AG09319 (cell line): ENCODE data around the gene ADAMTS18.

ENCODE experiments used
- DNase-seq: peaks from one replicate; pipeline ENCODE4 v3.0.0-alpha.2; 2010; ENCODE audit warnings: low read depth; ENCODE audit errors: extremely low read depth
- CTCF ChIP-seq: IDR thresholded peaks from 2 replicates; pipeline ENCODE4 v1.5.1; 2011; ENCODE audit warnings: low read depth, mild to moderate bottlenecking, inconsistent platforms, low read length, moderate library complexity

Gene ADAMTS18

GRCh38 chr16:77416939-77417480 is 17.8 kb downstream of the ADAMTS18 start:
- DNase-seq = no peak
- TF ChIP-seq CTCF = no peak

- no peak for DNase-seq
- no peak for TF ChIP-seq CTCF
Observed at GRCh38 chr16:77414752-77415231, 20.0 kb downstream of the ADAMTS18 start.

GRCh38 chr16:77410449-77410848 is 24.4 kb downstream of the ADAMTS18 start:
- DNase-seq = no peak
- no peak for TF ChIP-seq CTCF

- no peak for TF ChIP-seq CTCF
- DNase-seq = no peak
Observed at GRCh38 chr16:77409311-77409710, 25.5 kb downstream of the ADAMTS18 start.

GRCh38 chr16:77408607-77409006 is 26.2 kb downstream of the ADAMTS18 start:
- no peak for DNase-seq
- TF ChIP-seq CTCF = no peak

GRCh38 chr16:77406680-77407079 is 28.2 kb downstream of the ADAMTS18 start:
- no peak for DNase-seq
- peak; percentile 49 for TF ChIP-seq CTCF

GRCh38 chr16:77404775-77405174 is 30.1 kb downstream of the ADAMTS18 start:
- no peak for DNase-seq
- TF ChIP-seq CTCF = no peak
